Renal cortex interstitium (tissue), 15 donors: ENCODE measurements around the gene FAM83D. TPM values are rescaled to one million over a fixed set of nuclear protein-coding genes. Genes with fewer than 3 reads are reported as not detected.

Source experiments
- DNase-seq, 11 donors: peaks; one replicate each; pipeline ENCODE4 v3.0.0-alpha.2; 2013; ENCODE audit warnings: low read depth in 9 of 11, low spot score in 4 of 11; ENCODE audit errors: extremely low read depth in 1 of 11
- long read RNA-seq, 16 experiments: transcript quantifications; one replicate each; lab custom pipeline, GENCODE V29; 2026
- polyA plus RNA-seq, 3 donors: library from polyadenylated mRNA; unstranded; fragments of 120-200 nt; gene quantifications; one replicate each; pipeline ENCODE4 v1.2.1, GENCODE V29; 2013; ENCODE audit not compliant: insufficient read length in 3 of 3

FAM83D gene
- polyA plus RNA-seq = 10 to 100 TPM; 12.0 to 17.9 (median 17.5) TPM
- long read RNA-seq, donor 1, transcript FAM83D-201 (4 exons, 2,475 nt) = major isoform, 8 of 8 reads
- long read RNA-seq, donor 1, partial matches to known transcripts = 0 of 8 reads
- long read RNA-seq, donor 1, other reads (novel, unspliced or antisense) = 0 of 8 reads
- long read RNA-seq, donor 2, transcript FAM83D-201 (4 exons, 2,475 nt) = major isoform, 5 of 5 reads
- long read RNA-seq, donor 2, partial matches to known transcripts = 0 of 5 reads
- long read RNA-seq, donor 2, other reads (novel, unspliced or antisense) = 0 of 5 reads
- long read RNA-seq, donor 3, transcript FAM83D-201 (4 exons, 2,475 nt) = major isoform, 5 of 5 reads
- long read RNA-seq, donor 3, partial matches to known transcripts = 0 of 5 reads
- long read RNA-seq, donor 3, other reads (novel, unspliced or antisense) = 0 of 5 reads
- long read RNA-seq, donor 4 = 0 reads
- long read RNA-seq, donor 5, transcript FAM83D-201 (4 exons, 2,475 nt) = major isoform, 6 of 6 reads
- long read RNA-seq, donor 5, partial matches to known transcripts = 0 of 6 reads
- long read RNA-seq, donor 5, other reads (novel, unspliced or antisense) = 0 of 6 reads
- long read RNA-seq, donor 6, transcript FAM83D-201 (4 exons, 2,475 nt) = major isoform, 5 of 5 reads
- long read RNA-seq, donor 6, partial matches to known transcripts = 0 of 5 reads
- long read RNA-seq, donor 6, other reads (novel, unspliced or antisense) = 0 of 5 reads
- long read RNA-seq, donor 7, transcript FAM83D-201 (4 exons, 2,475 nt) = major isoform, 6 of 6 reads
- long read RNA-seq, donor 7, partial matches to known transcripts = 0 of 6 reads
- long read RNA-seq, donor 7, other reads (novel, unspliced or antisense) = 0 of 6 reads
- long read RNA-seq, donor 8, transcript FAM83D-201 (4 exons, 2,475 nt) = major isoform, 9 of 9 reads
- long read RNA-seq, donor 8, partial matches to known transcripts = 0 of 9 reads
- long read RNA-seq, donor 8, other reads (novel, unspliced or antisense) = 0 of 9 reads
- long read RNA-seq, donor 9, transcript FAM83D-201 (4 exons, 2,475 nt) = major isoform, 5 of 5 reads
- long read RNA-seq, donor 9, partial matches to known transcripts = 0 of 5 reads
- long read RNA-seq, donor 9, other reads (novel, unspliced or antisense) = 0 of 5 reads
- long read RNA-seq, donor 10, transcript FAM83D-201 (4 exons, 2,475 nt) = major isoform, 5 of 5 reads
- long read RNA-seq, donor 10, partial matches to known transcripts = 0 of 5 reads
- long read RNA-seq, donor 10, other reads (novel, unspliced or antisense) = 0 of 5 reads
- long read RNA-seq, donor 11, partial matches to known transcripts = 0 of 2 reads
- long read RNA-seq, donor 11, other reads (novel, unspliced or antisense) = 0 of 2 reads
- long read RNA-seq, donor 12, partial matches to known transcripts = 0 of 1 reads
- long read RNA-seq, donor 12, other reads (novel, unspliced or antisense) = 0 of 1 reads
- long read RNA-seq, donor 13, transcript FAM83D-201 (4 exons, 2,475 nt) = major isoform, 5 of 5 reads
- long read RNA-seq, donor 13, partial matches to known transcripts = 0 of 5 reads
- long read RNA-seq, donor 13, other reads (novel, unspliced or antisense) = 0 of 5 reads
- long read RNA-seq, donor 14, partial matches to known transcripts = 0 of 2 reads
- long read RNA-seq, donor 14, other reads (novel, unspliced or antisense) = 0 of 2 reads
- long read RNA-seq, donor 15, partial matches to known transcripts = 0 of 3 reads
- long read RNA-seq, donor 15, other reads (novel, unspliced or antisense) = 0 of 3 reads
- long read RNA-seq, donor 16, transcript FAM83D-201 (4 exons, 2,475 nt) = major isoform, 12 of 17 reads
- long read RNA-seq, donor 16, partial matches to known transcripts = 5 of 17 reads
- long read RNA-seq, donor 16, other reads (novel, unspliced or antisense) = 0 of 17 reads

GRCh38 chr20:38926142-38926933 is at the start of gene FAM83D:
FAM83D (plus strand) TSS chr20:38926417; CDS start chr20:38926443, 26 bp downstream.
- DNase-seq = peak; percentile 86 to 96 (median 94)

- DNase-seq = no peak
Observed at GRCh38 chr20:38877483-38877882, 48.7 kb upstream of the FAM83D start.

GRCh38 chr20:38878866-38879265 is 47.4 kb upstream of the FAM83D start:
- DNase-seq = peak in 8 of 11 donors; percentile 15 to 53 (median 45)

GRCh38 chr20:38880952-38881735 is 45.1 kb upstream of the FAM83D start:
- no peak for DNase-seq

- DNase-seq = no peak
Observed at GRCh38 chr20:38881806-38882440, 44.3 kb upstream of the FAM83D start.

- DNase-seq = no peak
Observed at GRCh38 chr20:38882600-38882999, 43.6 kb upstream of the FAM83D start.

GRCh38 chr20:38883081-38883980 is 42.9 kb upstream of the FAM83D start:
- peak in 3 of 11 donors; percentile 9 to 23 (median 11) for DNase-seq

- DNase-seq = no peak
Observed at GRCh38 chr20:38883981-38884733, 42.1 kb upstream of the FAM83D start.

- no peak for DNase-seq
Observed at GRCh38 chr20:38885357-38885756, 40.9 kb upstream of the FAM83D start.

GRCh38 chr20:38888059-38888831 is 38.0 kb upstream of the FAM83D start:
- DNase-seq = no peak

- no peak for DNase-seq
Observed at GRCh38 chr20:38889050-38889449, 37.2 kb upstream of the FAM83D start.

GRCh38 chr20:38889792-38890496 is 36.3 kb upstream of the FAM83D start:
- DNase-seq = no peak

GRCh38 chr20:38890497-38890818 is 35.8 kb upstream of the FAM83D start:
- no peak for DNase-seq
